HCT116 (cell line): ENCODE measurements around the gene PARVB. TPM values are rescaled to one million over a fixed set of nuclear protein-coding genes. Genes with fewer than 3 reads are reported as not detected.

ENCODE experiments used
- ATAC-seq: fragments of 200-7000 bp; cut with Tn5 transposase; 2 replicates; pipeline ENCODE4 v1.9.1; 2020; ENCODE audit warnings: mild to moderate bottlenecking, moderate library complexity
- BruUV-seq: library from RNA; stranded (reverse); fragments of 400-500 nt; replicated peaks from 2 replicates; lab custom pipeline; 2021; lab: Mats Ljungman, UMichigan
- CTCF ChIA-PET: fragments of 300-600 bp; sonication (Branson Sonifier 250); formaldehyde crosslinking; loops from one replicate; lab custom pipeline; 2021; ENCODE audit warnings: antibody characterized with exemption; lab: Charles Lee
- POLR2A ChIA-PET: fragments of 300-600, 350-600 bp; sonication (Branson Sonifier 250); formaldehyde crosslinking; loops from one replicate; lab custom pipeline; 2021; ENCODE audit warnings: antibody characterized with exemption; lab: Charles Lee
- RAD21 ChIA-PET, 2 experiments: fragments of 300-600 bp; sonication (Branson Sonifier 250); formaldehyde crosslinking; loops; one replicate each; lab custom pipeline; 2023; ENCODE audit warnings: low total read pairs in 2 of 2; ENCODE audit not compliant: uncharacterized antibody in 2 of 2, unreplicated experiment in 2 of 2, low non-redundant PET in 1 of 2; lab: Charles Lee
- DNase-seq: peaks from one replicate; pipeline ENCODE4 v3.0.0-alpha.2; 2010; ENCODE audit warnings: low read depth, low spot score
- H2AFZ ChIP-seq: fragments of 200-600 bp; shearing (Covaris generic), sonication (generic); 2 replicates; pipeline ENCODE4 v1.6.1; 2017; ENCODE audit warnings: low read depth, mixed run types, mixed read lengths, antibody characterized with exemption, low read length; ENCODE audit not compliant: poor library complexity, severe bottlenecking
- H3K27ac ChIP-seq: 2 replicates; pipeline ENCODE4 v1.5.1; 2012; ENCODE audit warnings: low read depth, low read length
- H3K27me3 ChIP-seq: fragments of 200-600 bp; sonication (generic); 2 replicates; pipeline ENCODE4 v1.6.1; 2016; ENCODE audit warnings: mixed run types, low read length, mixed read lengths; ENCODE audit not compliant: insufficient read depth
- H3K36me3 ChIP-seq, 2 experiments: fragments of 200-500 bp in 1 of 2; fragments of 200-600 bp in 1 of 2; sonication (Bioruptor generic) in 1 of 2; sonication (generic) in 1 of 2; 2 replicates each; pipeline versions ENCODE4 v1.5.1 to v1.6.1; 2014 to 2016; ENCODE audit warnings: low read length in 2 of 2, inconsistent platforms in 1 of 2, mixed read lengths in 1 of 2, mixed run types in 1 of 2; ENCODE audit not compliant: insufficient read depth in 2 of 2, control insufficient read depth in 1 of 2
- H3K4me1 ChIP-seq, 2 experiments: fragments of 200-600 bp in 1 of 2; sonication (generic) in 1 of 2; 2 replicates each; pipeline versions ENCODE4 v1.5.1 to v1.6.1; 2012 to 2017; ENCODE audit warnings: low read length in 2 of 2, inconsistent platforms in 1 of 2, mild to moderate bottlenecking in 1 of 2, mixed read lengths in 1 of 2, mixed run types in 1 of 2, moderate library complexity in 1 of 2; ENCODE audit not compliant: insufficient read depth in 2 of 2, control insufficient read depth in 1 of 2
- H3K4me2 ChIP-seq: fragments of 200-600 bp; sonication (generic); 2 replicates; pipeline ENCODE4 v1.6.1; 2017; ENCODE audit warnings: mixed run types, low read length, mixed read lengths
- H3K4me3 ChIP-seq, 2 experiments: fragments of 200-600 bp in 1 of 2; sonication (generic) in 1 of 2; replicated peaks in 1 of 2; 2 replicates each; pipeline ENCODE4 v1.5.1; 2011 to 2016; ENCODE audit warnings: low read length in 2 of 2, control low read depth in 1 of 2, low read depth in 1 of 2, mild to moderate bottlenecking in 1 of 2, mixed read lengths in 1 of 2, mixed run types in 1 of 2
- H3K79me2 ChIP-seq: fragments of 200-600 bp; sonication (generic); 2 replicates; pipeline ENCODE4 v1.6.1; 2017; ENCODE audit warnings: mild to moderate bottlenecking, mixed run types, low read length, moderate library complexity, mixed read lengths; ENCODE audit not compliant: insufficient read depth
- H3K9ac ChIP-seq: fragments of 200-600 bp; sonication (generic); 2 replicates; pipeline ENCODE4 v1.6.1; 2016; ENCODE audit warnings: low read length, mixed read lengths
- H3K9me2 ChIP-seq: fragments of 200-600 bp; sonication (generic), shearing (Covaris generic); 2 replicates; pipeline ENCODE4 v1.6.1; 2017; ENCODE audit warnings: mixed run types, mild to moderate bottlenecking, moderate library complexity; ENCODE audit not compliant: insufficient read depth
- H3K9me3 ChIP-seq, 2 experiments: fragments of 200-500 bp in 1 of 2; fragments of 200-600 bp in 1 of 2; sonication (Bioruptor generic) in 1 of 2; sonication (generic) in 1 of 2; 2 replicates each; pipeline ENCODE4 v1.6.1; 2014 to 2017; ENCODE audit warnings: low read length in 2 of 2, mixed read lengths in 2 of 2, inconsistent platforms in 1 of 2, low read depth in 1 of 2, mild to moderate bottlenecking in 1 of 2, mixed run types in 1 of 2, moderate library complexity in 1 of 2; ENCODE audit not compliant: control insufficient read depth in 1 of 2, insufficient read depth in 1 of 2
- H4K20me1 ChIP-seq: fragments of 200-600 bp; sonication (generic), shearing (Covaris generic); 2 replicates; pipeline ENCODE4 v1.6.1; 2017; ENCODE audit warnings: mixed run types, mild to moderate bottlenecking, moderate library complexity; ENCODE audit not compliant: insufficient read depth
- CBX3 ChIP-seq: IDR thresholded peaks from 2 replicates; pipeline ENCODE4 v1.6.1; 2012; ENCODE audit warnings: low read depth
- EGR1 ChIP-seq: IDR thresholded peaks from 2 replicates; pipeline ENCODE4 v1.6.1; 2012; ENCODE audit warnings: low read depth
- EZH2 ChIP-seq: fragments of 200-600 bp; sonication (generic); IDR thresholded peaks from 2 replicates; pipeline ENCODE4 v1.6.1; 2017; ENCODE audit warnings: antibody characterized with exemption, mixed run types
- EZH2phosphoT487 ChIP-seq: fragments of 200-600 bp; IDR thresholded peaks from 2 replicates; pipeline ENCODE4 v1.6.1; 2018; ENCODE audit warnings: antibody characterized with exemption, borderline replicate concordance
- FOSL1 ChIP-seq: IDR thresholded peaks from 2 replicates; pipeline ENCODE4 v1.6.1; 2012; ENCODE audit warnings: low read depth
- JUND ChIP-seq: IDR thresholded peaks from 2 replicates; pipeline ENCODE4 v1.6.1; 2012
- POLR2A ChIP-seq: IDR thresholded peaks from 2 replicates; pipeline ENCODE4 v1.7.0; 2011; ENCODE audit warnings: borderline replicate concordance; ENCODE audit not compliant: insufficient read depth, insufficient read length; ENCODE audit errors: extremely low read depth
- POLR2AphosphoS5 ChIP-seq: IDR thresholded peaks from 2 replicates; pipeline ENCODE4 v1.6.1; 2011; ENCODE audit warnings: mild to moderate bottlenecking, low read depth, low read length, moderate library complexity
- SIN3A ChIP-seq: IDR thresholded peaks from 2 replicates; pipeline ENCODE4 v1.6.1; 2012; ENCODE audit warnings: low read depth
- SRF ChIP-seq: IDR thresholded peaks from 2 replicates; pipeline ENCODE4 v1.6.1; 2012; ENCODE audit warnings: low read depth
- TCF7L2 ChIP-seq: IDR thresholded peaks from 2 replicates; pipeline ENCODE4 v1.7.0; 2011; ENCODE audit warnings: borderline replicate concordance, inconsistent platforms; ENCODE audit not compliant: insufficient read depth, insufficient read length; ENCODE audit errors: extremely low read depth
- ZFX ChIP-seq: fragments of 450-650 bp; IDR thresholded peaks from 2 replicates; pipeline ENCODE4 v1.6.1; 2017
- ZNF274 ChIP-seq: fragments of 200-500 bp; sonication (Bioruptor generic); IDR thresholded peaks from 2 replicates; pipeline ENCODE4 v1.6.1; 2014; ENCODE audit warnings: mild to moderate bottlenecking, low read depth, low read length, inconsistent platforms
- intact Hi-C: fragments of 100-400 bp; cut with micrococcal nuclease; formaldehyde crosslinking; loops from 2 replicates; pipeline ENCODE4 v1.10.0; 2022
- total RNA-seq: library from RNA; stranded (reverse); gene quantifications from one replicate; pipeline ENCODE4 v1.2.1, GENCODE V29; 2021; ENCODE audit not compliant: unreplicated experiment
- TF ChIP-seq, protein P1 (sequence below): IDR thresholded peaks from 2 replicates; pipeline ENCODE4 v1.6.1; 2011; ENCODE audit warnings: mild to moderate bottlenecking, low read length, moderate library complexity; ENCODE audit not compliant: insufficient replicate concordance; ENCODE audit errors: extremely low read depth
- TF ChIP-seq, protein P2 (sequence below): IDR thresholded peaks from 2 replicates; pipeline ENCODE4 v1.6.1; 2012

The PARVB gene
- total RNA-seq, 1 experiment from 2014 or later, result 21.4 TPM

DNA sequence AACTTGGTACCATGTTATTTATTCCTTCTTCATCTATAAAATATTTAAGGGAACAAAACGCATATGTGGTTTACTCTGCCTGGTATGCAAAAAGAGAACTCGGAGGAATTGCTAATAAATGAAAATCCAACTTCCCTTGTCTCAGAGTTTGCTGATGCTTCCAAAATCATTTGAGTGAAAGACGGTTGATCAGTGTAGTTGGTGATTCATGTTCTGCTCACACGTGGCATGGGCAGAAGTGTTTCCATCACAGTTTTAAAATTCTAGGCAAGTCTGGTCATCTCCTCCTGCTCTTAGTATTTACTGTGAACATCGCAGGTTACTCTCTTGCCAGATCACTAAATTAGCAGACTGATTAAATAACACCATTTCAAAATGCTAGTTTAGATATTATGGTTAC is 11.9 kb upstream of the PARVB start:
- ChIA-PET POLR2A (no interaction called here), CTCF (no interaction called here), RAD21 (no interaction called here)
- H3K4me1 ChIP-seq, result no peaks in the 10 kb centered on the region
- no peak for ATAC-seq
- H3K9ac ChIP-seq, result no peak overlapping the region
- no peak for DNase-seq
- H3K36me3 ChIP-seq, result no peaks in the 10 kb centered on the region; a peak in 1 of 4 replicates
- no peaks in the 10 kb centered on the region for H4K20me1 ChIP-seq
- H3K4me3 ChIP-seq, result no peak overlapping the region
- no peaks in the 10 kb centered on the region for H3K27me3 ChIP-seq
- H2AFZ ChIP-seq, result no peak overlapping the region
- BruUV-seq, result no TSS peak
- intact Hi-C loops, result no loop called here
- H3K27ac ChIP-seq, result no peak overlapping the region
- no peaks in the 10 kb centered on the region for H3K9me3 ChIP-seq
- TF ChIP-seq, protein P1, sequence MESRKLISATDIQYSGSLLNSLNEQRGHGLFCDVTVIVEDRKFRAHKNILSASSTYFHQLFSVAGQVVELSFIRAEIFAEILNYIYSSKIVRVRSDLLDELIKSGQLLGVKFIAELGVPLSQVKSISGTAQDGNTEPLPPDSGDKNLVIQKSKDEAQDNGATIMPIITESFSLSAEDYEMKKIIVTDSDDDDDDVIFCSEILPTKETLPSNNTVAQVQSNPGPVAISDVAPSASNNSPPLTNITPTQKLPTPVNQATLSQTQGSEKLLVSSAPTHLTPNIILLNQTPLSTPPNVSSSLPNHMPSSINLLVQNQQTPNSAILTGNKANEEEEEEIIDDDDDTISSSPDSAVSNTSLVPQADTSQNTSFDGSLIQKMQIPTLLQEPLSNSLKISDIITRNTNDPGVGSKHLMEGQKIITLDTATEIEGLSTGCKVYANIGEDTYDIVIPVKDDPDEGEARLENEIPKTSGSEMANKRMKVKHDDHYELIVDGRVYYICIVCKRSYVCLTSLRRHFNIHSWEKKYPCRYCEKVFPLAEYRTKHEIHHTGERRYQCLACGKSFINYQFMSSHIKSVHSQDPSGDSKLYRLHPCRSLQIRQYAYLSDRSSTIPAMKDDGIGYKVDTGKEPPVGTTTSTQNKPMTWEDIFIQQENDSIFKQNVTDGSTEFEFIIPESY, result no peak
- TF ChIP-seq JUND, result no peak
- no peak for TF ChIP-seq POLR2A
- TF ChIP-seq ZNF274, result no peak
- no peak for TF ChIP-seq CBX3
- TF ChIP-seq ZFX, result no peak
- TF ChIP-seq EZH2phosphoT487, result no peak
- no peak for TF ChIP-seq POLR2AphosphoS5
- TF ChIP-seq SRF, result no peak
- no peak for TF ChIP-seq FOSL1
- TF ChIP-seq EGR1, result no peak
- no peak for TF ChIP-seq TCF7L2
- TF ChIP-seq SIN3A, result no peak
- no peak for TF ChIP-seq EZH2
- TF ChIP-seq, protein P2, sequence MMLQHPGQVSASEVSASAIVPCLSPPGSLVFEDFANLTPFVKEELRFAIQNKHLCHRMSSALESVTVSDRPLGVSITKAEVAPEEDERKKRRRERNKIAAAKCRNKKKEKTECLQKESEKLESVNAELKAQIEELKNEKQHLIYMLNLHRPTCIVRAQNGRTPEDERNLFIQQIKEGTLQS, result no peak
- no peak overlapping the region for H3K4me2 ChIP-seq
- no peaks in the 10 kb centered on the region for H3K9me2 ChIP-seq
- H3K79me2 ChIP-seq, result no peaks in the 10 kb centered on the region
